Upper lobe of left lung (tissue), 6 donors: Measurements from ENCODE around the gene DMXL2. TPM values are rescaled to one million over a fixed set of nuclear protein-coding genes. Genes with fewer than 3 reads are reported as not detected.

Experiments used
- ATAC-seq, 2 donors: fragments of 200-7000 bp; cut with Tn5 transposase; one replicate each; pipeline ENCODE4 v1.9.1; 2022; ENCODE audit warnings: mild to moderate bottlenecking in 2 of 2, moderate library complexity in 2 of 2; ENCODE audit not compliant: low FRiP score in 2 of 2
- DNase-seq, 2 donors: peaks; one replicate each; pipeline ENCODE4 v3.0.0-alpha.2; 2019 to 2020
- H3K27ac ChIP-seq, 4 donors: fragments of 200-600 bp; sonication (generic); one replicate each; pipeline ENCODE4 v1.5.1; 2016 to 2019
- H3K27me3 ChIP-seq, 4 donors: fragments of 200-600 bp; sonication (generic); one replicate each; pipeline ENCODE4 v1.5.1; 2017 to 2019
- H3K36me3 ChIP-seq, 4 donors: fragments of 200-600 bp; sonication (generic); one replicate each; pipeline ENCODE4 v1.5.1; 2016 to 2019
- H3K4me1 ChIP-seq, 4 donors: fragments of 200-600 bp; sonication (generic); one replicate each; pipeline ENCODE4 v1.5.1; 2018 to 2019
- H3K4me3 ChIP-seq, 4 donors: fragments of 200-600 bp; sonication (generic); one replicate each; pipeline ENCODE4 v1.5.1; 2017 to 2019; ENCODE audit warnings: mild to moderate bottlenecking in 2 of 4, moderate library complexity in 1 of 4
- H3K9me3 ChIP-seq, 4 donors: fragments of 200-600 bp; sonication (generic); one replicate each; pipeline ENCODE4 v1.5.1; 2018 to 2019
- EP300 ChIP-seq, 4 donors: sonication (generic); formaldehyde crosslinking; IDR thresholded peaks; one replicate each; pipeline ENCODE4 v1.5.1; 2017; ENCODE audit warnings: antibody characterized with exemption in 4 of 4, control low read depth in 2 of 4
- POLR2A ChIP-seq, 4 donors: fragments of 450-650 bp; IDR thresholded peaks; one replicate each; pipeline ENCODE4 v1.5.1; 2016 to 2017; ENCODE audit warnings: antibody characterized with exemption in 4 of 4, mild to moderate bottlenecking in 2 of 4
- POLR2AphosphoS5 ChIP-seq, 2 donors: sonication (generic); formaldehyde crosslinking; IDR thresholded peaks; one replicate each; pipeline ENCODE4 v1.5.1; 2017; ENCODE audit warnings: antibody characterized with exemption in 2 of 2
- WGBS, 2 donors: methylation state at CpG; one replicate each; pipeline ENCODE4 v1.1.5; 2017 to 2018; 5-methylcytosine and 5-hydroxymethylcytosine counted together
- total RNA-seq, 6 donors: library from RNA; depleted of rRNA in 4 of 6; stranded (reverse); fragments of >200 nt in 4 of 6; gene quantifications; one replicate each; pipeline versions ENCODE4 v1.1.0 to v1.2.1, GENCODE V29; 2016 to 2021
- TF ChIP-seq, protein P1 (sequence below), 6 experiments: fragments of 450-650 bp in 4 of 6; fragments of 200-600 bp in 2 of 6; sonication (generic) in 2 of 6; IDR thresholded peaks; one replicate each; pipeline ENCODE4 v1.5.1; 2016 to 2019; ENCODE audit warnings: antibody characterized with exemption in 6 of 6
- donor health status: DM: no; HTN: no; CAD: no; lungs with moderate emphysema.
- donor health status: DM: no; HTN: yes; CAD: no; lungs with severe emphysema.

Gene DMXL2
- total RNA-seq, 6 donors from 2014 or later = 39.8 to 140 (median 58.1) TPM

DNA sequence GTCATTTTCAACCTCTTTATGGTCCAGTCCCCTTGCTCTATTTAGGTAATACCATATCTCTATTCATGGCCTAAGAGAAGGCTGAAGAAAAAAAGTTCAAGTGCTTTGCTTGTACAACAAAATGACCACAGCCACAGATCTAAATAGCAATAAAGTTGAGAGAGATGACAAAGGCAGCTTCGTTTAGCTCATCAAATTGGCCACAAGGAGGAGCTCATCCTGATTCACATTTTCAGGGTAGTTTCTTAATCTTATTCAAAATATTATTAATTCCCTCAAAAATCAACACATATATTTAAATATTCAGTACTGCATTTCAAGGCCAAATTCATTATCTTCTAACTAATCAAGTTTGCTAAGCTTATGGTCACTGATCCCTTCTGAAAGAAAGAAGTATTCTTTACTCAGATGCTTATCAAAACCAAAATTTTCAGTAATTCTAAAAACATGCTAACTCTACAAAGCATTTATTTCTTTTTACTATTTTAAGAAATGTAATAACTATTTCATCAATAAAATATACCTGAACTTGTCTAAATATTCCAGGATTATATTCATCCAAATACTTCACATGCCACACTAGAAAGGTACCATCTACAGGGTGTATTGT lies 85.5 kb downstream of the DMXL2 start:
- no peak for TF ChIP-seq POLR2AphosphoS5 (IDR thresholded peaks at IDR 0.05)
- TF ChIP-seq, protein P1, sequence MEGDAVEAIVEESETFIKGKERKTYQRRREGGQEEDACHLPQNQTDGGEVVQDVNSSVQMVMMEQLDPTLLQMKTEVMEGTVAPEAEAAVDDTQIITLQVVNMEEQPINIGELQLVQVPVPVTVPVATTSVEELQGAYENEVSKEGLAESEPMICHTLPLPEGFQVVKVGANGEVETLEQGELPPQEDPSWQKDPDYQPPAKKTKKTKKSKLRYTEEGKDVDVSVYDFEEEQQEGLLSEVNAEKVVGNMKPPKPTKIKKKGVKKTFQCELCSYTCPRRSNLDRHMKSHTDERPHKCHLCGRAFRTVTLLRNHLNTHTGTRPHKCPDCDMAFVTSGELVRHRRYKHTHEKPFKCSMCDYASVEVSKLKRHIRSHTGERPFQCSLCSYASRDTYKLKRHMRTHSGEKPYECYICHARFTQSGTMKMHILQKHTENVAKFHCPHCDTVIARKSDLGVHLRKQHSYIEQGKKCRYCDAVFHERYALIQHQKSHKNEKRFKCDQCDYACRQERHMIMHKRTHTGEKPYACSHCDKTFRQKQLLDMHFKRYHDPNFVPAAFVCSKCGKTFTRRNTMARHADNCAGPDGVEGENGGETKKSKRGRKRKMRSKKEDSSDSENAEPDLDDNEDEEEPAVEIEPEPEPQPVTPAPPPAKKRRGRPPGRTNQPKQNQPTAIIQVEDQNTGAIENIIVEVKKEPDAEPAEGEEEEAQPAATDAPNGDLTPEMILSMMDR (IDR thresholded peaks at IDR 0.05) = peak in 4 of 6 experiments; percentile 27 to 37 (median 34)
- Histone ChIP-seq H3K27me3 (no peaks in the 10 kb centered on the region), H3K4me1 (no peaks in the 10 kb centered on the region), H3K36me3 (peaks cover 0 to 10% (median 0%) of the 10 kb centered on the region in 4 donors), H3K9me3 (no peaks in the 10 kb centered on the region), H3K4me3 (no peak overlapping the region), H3K27ac (no peak overlapping the region)
- WGBS, 2 donors = 0 to 17% methylated on average over 1 of the region's 1 CpG
- ATAC-seq (no peak), DNase-seq (no peak)

DNA sequence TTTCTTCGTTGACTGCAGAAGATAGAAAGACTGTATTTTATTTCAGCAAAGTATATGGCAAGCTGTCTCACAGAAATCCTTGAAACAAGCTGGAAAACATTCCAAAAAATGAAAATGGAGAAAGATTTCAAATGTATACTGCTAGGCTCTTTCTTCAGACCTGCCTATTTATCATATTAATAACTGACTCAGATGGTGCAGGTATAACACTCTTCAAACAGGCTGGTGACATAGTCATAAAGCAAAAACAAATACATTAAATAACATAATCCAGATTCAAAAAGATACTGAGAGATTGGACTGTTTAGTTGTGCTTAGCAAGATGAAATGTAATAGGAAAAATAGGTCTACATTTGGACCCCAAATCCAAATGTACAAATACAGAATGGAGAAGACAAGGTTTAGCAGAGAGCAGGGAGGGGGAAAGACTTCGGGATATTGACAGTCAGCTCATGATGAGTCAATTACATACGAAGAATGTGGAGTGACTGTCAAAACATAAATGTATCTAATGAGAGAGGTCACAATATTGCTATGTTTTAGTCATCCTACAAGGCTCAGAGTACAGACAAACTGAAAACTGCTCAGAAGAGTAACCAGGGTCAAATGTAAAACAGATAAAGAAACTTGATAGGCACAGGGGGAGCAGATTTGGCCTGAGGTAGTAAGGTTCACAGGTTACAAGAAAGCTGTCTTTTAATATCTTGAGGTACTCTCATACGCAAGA lies 88.7 kb downstream of the DMXL2 start:
- ATAC-seq = no peak
- 85 to 91% methylated on average over 4 of the region's 4 CpGs for WGBS, 2 donors

DNA sequence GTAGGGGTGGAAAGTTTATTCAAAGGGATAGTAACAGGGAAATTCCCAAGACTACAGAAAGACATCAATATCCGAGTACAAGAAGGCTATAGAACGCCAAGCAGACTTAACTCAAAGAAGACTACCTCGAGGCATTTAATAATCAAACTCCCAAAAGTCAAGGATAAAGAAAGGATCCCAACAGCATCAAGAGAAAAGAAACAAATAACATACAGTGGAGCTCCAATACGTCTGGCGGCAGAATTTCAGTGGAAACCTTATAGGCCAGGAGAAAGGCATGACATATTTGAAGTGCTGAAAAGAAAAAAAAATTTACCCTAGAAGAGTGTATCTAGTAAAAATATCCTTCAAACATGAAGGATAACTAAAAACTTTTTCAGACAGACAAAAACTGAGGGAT lies 95.6 kb downstream of the DMXL2 start:
- H3K4me3 ChIP-seq = no peak overlapping the region
- no peaks in the 10 kb centered on the region for H3K4me1 ChIP-seq
- DNase-seq (no peak), ATAC-seq (no peak)
- no peak for TF ChIP-seq POLR2AphosphoS5 (IDR thresholded peaks at IDR 0.05)
- TF ChIP-seq EP300 (IDR thresholded peaks at IDR 0.05) = no peak
- no peak for TF ChIP-seq POLR2A (IDR thresholded peaks at IDR 0.05)
- TF ChIP-seq, protein P1 (IDR thresholded peaks at IDR 0.05) = no peak
- no peak overlapping the region for H3K27ac ChIP-seq
- H3K27me3 ChIP-seq = no peaks in the 10 kb centered on the region
- H3K36me3 ChIP-seq = peaks cover 0 to 3% (median 0%) of the 10 kb centered on the region in 4 donors
- WGBS, 2 donors = 97 to 98% methylated on average over 5 of the region's 5 CpGs
- peaks cover 0 to 5% (median 0%) of the 10 kb centered on the region in 4 donors for H3K9me3 ChIP-seq

More for the DNA sequence above, 88.7 kb downstream of the DMXL2 start:
- no peaks in the 10 kb centered on the region for H3K4me1 ChIP-seq
- TF ChIP-seq POLR2AphosphoS5 (IDR thresholded peaks at IDR 0.05) (no peak), EP300 (IDR thresholded peaks at IDR 0.05) (no peak), POLR2A (IDR thresholded peaks at IDR 0.05) (no peak)
- TF ChIP-seq, protein P1 (IDR thresholded peaks at IDR 0.05) = no peak
- no peaks in the 10 kb centered on the region for H3K27me3 ChIP-seq
- H3K27ac ChIP-seq = no peak overlapping the region
- peaks cover 0 to 15% (median 0%) of the 10 kb centered on the region in 4 donors for H3K36me3 ChIP-seq
- no peaks in the 10 kb centered on the region for H3K9me3 ChIP-seq
- no peak overlapping the region for H3K4me3 ChIP-seq
- DNase-seq = no peak

DNA sequence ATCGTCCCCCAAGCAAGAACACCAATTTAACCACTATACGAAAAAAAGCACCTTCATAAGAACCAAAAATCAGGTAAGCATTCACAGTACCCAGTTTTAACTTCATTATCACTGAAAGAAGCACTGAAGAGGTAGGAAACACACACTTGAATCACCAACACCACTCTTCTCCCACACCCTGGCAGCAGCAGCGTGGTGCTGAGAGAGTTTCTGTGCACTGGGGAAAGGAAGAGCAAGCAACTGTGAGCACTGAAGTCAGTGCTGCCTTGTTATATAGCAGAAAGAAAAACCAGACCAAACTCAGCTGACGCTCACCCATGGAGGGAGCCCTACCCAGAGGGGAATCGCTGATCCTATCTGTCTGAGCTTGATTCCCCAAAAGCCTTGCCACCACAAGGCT lies 98.2 kb downstream of the DMXL2 start:
- Histone ChIP-seq H3K27ac (no peak overlapping the region), H3K9me3 (peaks cover 0 to 5% (median 0%) of the 10 kb centered on the region in 4 donors), H3K36me3 (no peaks in the 10 kb centered on the region), H3K4me1 (no peaks in the 10 kb centered on the region), H3K27me3 (no peaks in the 10 kb centered on the region), H3K4me3 (no peak overlapping the region)
- 87 to 97% methylated on average over 5 of the region's 5 CpGs for WGBS, 2 donors
- TF ChIP-seq, protein P1 (IDR thresholded peaks at IDR 0.05) = no peak
- TF ChIP-seq POLR2A (IDR thresholded peaks at IDR 0.05) (no peak), POLR2AphosphoS5 (IDR thresholded peaks at IDR 0.05) (no peak), EP300 (IDR thresholded peaks at IDR 0.05) (no peak)
- ATAC-seq = no peak
- DNase-seq = no peak
